Sigmoid colon (tissue), 7 donors: ENCODE results near the gene AASDH. TPM values are rescaled to one million over a fixed set of nuclear protein-coding genes. Genes with fewer than 3 reads are reported as not detected.

Experiments
- DNase-seq: peaks from one replicate; pipeline ENCODE4 v3.0.0-alpha.2; 2019
- H3K27ac ChIP-seq, 4 donors: fragments of 200-600 bp; sonication (generic); one replicate each; pipeline ENCODE4 v1.5.1; 2016 to 2019; ENCODE audit warnings: mild to moderate bottlenecking in 1 of 4
- H3K27me3 ChIP-seq, 3 donors: fragments of 200-600 bp; sonication (generic); one replicate each; pipeline ENCODE4 v1.5.1; 2019; ENCODE audit warnings: mild to moderate bottlenecking in 1 of 3
- H3K36me3 ChIP-seq, 4 donors: fragments of 200-600 bp; sonication (generic); one replicate each; pipeline ENCODE4 v1.5.1; 2016 to 2019
- H3K4me1 ChIP-seq, 4 donors: fragments of 200-600 bp; sonication (generic); one replicate each; pipeline ENCODE4 v1.5.1; 2017 to 2019
- H3K4me3 ChIP-seq, 4 donors: fragments of 200-600 bp; sonication (generic); one replicate each; pipeline ENCODE4 v1.5.1; 2017 to 2019; ENCODE audit warnings: mild to moderate bottlenecking in 2 of 4, moderate library complexity in 1 of 4
- H3K9me3 ChIP-seq, 4 donors: fragments of 200-600 bp in 3 of 4; sonication (generic) in 3 of 4; one replicate each; pipeline versions ENCODE4 v1.5.1 to v1.6.1; 2013 to 2019
- EP300 ChIP-seq, 4 donors: sonication (generic); formaldehyde crosslinking; IDR thresholded peaks; one replicate each; pipeline ENCODE4 v1.6.1; 2017; ENCODE audit warnings: antibody characterized with exemption in 4 of 4
- POLR2A ChIP-seq, 2 donors: fragments of 450-650 bp; IDR thresholded peaks; one replicate each; pipeline ENCODE4 v1.6.1; 2016; ENCODE audit warnings: antibody characterized with exemption in 2 of 2, mild to moderate bottlenecking in 2 of 2, moderate library complexity in 2 of 2
- POLR2AphosphoS5 ChIP-seq, 4 donors: sonication (generic); formaldehyde crosslinking; IDR thresholded peaks; one replicate each; pipeline ENCODE4 v1.6.1; 2017; ENCODE audit warnings: antibody characterized with exemption in 4 of 4
- WGBS, 2 donors: extraction: QIAGEN DNeasy Blood & Tissue Kit; methylation state at CpG; one replicate each; pipeline ENCODE4 v1.1.7; 2013; 5-methylcytosine and 5-hydroxymethylcytosine counted together
- intact Hi-C: fragments of 100-400 bp; cut with DNase I; formaldehyde crosslinking; loops from one replicate; pipeline ENCODE4 v1.15.1; 2023
- polyA plus RNA-seq, 3 donors: library from polyadenylated mRNA; stranded (reverse); fragments of 200-250 nt; gene quantifications; one replicate each; pipeline ENCODE4 v1.2.3, GENCODE V29; 2013
- total RNA-seq, 4 donors: library from RNA; depleted of rRNA; stranded (reverse); fragments of >200 nt; gene quantifications; one replicate each; pipeline ENCODE4 v1.1.0, GENCODE V29; 2016
- TF ChIP-seq, protein P1 (sequence below), 4 experiments: fragments of 450-650 bp in 3 of 4; fragments of 200-600 bp in 1 of 4; IDR thresholded peaks; one replicate each; pipeline ENCODE4 v1.5.1; 2016 to 2019; ENCODE audit warnings: antibody characterized with exemption in 4 of 4, mild to moderate bottlenecking in 3 of 4, moderate library complexity in 2 of 4
- donor health status: healthy with polysubstance abuse.
- donor health status: Bipolar disorder and iron deficiency.
- donor health status: healthy.

Gene AASDH
- total and polyA plus RNA-seq, 7 donors = 3.2 to 13.4 (median 5.5) TPM

DNA sequence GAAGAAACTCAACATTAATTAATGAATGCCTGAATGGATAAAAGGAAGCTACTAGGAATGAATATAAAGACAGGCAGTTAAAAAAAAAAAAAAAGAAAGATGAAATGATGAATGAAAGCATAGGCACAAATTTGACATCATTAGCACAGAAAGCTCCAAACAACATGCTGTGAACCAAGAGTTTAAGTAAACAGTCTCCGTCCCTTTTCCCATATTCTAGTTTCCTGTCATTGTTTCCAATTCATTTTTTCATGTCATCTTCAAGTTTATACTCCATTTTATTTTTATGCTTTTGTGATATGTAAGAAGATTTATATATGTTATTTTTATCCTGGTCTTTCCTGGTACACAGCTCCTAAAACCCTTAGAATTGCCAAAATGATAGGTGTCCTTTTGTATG is 17.7 kb upstream of the AASDH start:
- Histone ChIP-seq H3K27ac (no peak overlapping the region), H3K9me3 (no peaks in the 10 kb centered on the region), H3K27me3 (no peaks in the 10 kb centered on the region), H3K36me3 (peaks cover 0 to 8% (median 0%) of the 10 kb centered on the region in 4 donors), H3K4me1 (peaks cover 0 to 10% (median 8%) of the 10 kb centered on the region in 4 donors), H3K4me3 (no peak overlapping the region)
- intact Hi-C loops = no loop called here
- no peak for DNase-seq
- 87 to 96% methylated on average over 1 of the region's 1 CpG for WGBS, 2 donors
- TF ChIP-seq EP300 (IDR thresholded peaks at IDR 0.05) = no peak

DNA sequence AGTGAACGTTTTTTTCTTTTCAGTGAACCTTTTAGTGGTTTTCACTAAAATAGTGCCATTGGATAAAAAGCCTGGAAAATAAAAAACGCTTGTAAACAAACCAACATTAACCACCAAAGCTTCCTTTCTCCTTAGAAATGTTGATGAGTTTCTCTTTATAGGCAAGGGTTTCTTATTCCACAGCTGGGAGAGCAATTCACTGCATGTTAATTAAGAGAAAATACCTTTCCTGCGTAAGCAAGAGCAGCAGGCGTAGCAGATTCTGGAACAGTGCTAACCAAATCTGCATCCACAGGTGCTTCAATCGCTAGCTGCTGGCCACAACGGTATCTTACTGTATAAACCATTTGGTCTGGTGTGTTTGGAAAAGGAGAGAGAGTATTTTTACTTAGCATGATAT is 13.3 kb upstream of the AASDH start:
- H3K27ac ChIP-seq = no peak overlapping the region
- peaks cover 0 to 18% (median 0%) of the 10 kb centered on the region in 4 donors for H3K36me3 ChIP-seq
- H3K9me3 ChIP-seq = no peaks in the 10 kb centered on the region
- WGBS, 2 donors = 88 to 92% methylated on average over 6 of the region's 6 CpGs
- H3K4me3 ChIP-seq = no peak overlapping the region
- TF ChIP-seq, protein P1, sequence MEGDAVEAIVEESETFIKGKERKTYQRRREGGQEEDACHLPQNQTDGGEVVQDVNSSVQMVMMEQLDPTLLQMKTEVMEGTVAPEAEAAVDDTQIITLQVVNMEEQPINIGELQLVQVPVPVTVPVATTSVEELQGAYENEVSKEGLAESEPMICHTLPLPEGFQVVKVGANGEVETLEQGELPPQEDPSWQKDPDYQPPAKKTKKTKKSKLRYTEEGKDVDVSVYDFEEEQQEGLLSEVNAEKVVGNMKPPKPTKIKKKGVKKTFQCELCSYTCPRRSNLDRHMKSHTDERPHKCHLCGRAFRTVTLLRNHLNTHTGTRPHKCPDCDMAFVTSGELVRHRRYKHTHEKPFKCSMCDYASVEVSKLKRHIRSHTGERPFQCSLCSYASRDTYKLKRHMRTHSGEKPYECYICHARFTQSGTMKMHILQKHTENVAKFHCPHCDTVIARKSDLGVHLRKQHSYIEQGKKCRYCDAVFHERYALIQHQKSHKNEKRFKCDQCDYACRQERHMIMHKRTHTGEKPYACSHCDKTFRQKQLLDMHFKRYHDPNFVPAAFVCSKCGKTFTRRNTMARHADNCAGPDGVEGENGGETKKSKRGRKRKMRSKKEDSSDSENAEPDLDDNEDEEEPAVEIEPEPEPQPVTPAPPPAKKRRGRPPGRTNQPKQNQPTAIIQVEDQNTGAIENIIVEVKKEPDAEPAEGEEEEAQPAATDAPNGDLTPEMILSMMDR (IDR thresholded peaks at IDR 0.05) = no peak
- TF ChIP-seq EP300 (IDR thresholded peaks at IDR 0.05) = no peak
- no peak for TF ChIP-seq POLR2A (IDR thresholded peaks at IDR 0.05)
- TF ChIP-seq POLR2AphosphoS5 (IDR thresholded peaks at IDR 0.05) = no peak
- intact Hi-C loops = no loop called here
- no peaks in the 10 kb centered on the region for H3K27me3 ChIP-seq
- H3K4me1 ChIP-seq = no peaks in the 10 kb centered on the region
- DNase-seq = no peak

DNA sequence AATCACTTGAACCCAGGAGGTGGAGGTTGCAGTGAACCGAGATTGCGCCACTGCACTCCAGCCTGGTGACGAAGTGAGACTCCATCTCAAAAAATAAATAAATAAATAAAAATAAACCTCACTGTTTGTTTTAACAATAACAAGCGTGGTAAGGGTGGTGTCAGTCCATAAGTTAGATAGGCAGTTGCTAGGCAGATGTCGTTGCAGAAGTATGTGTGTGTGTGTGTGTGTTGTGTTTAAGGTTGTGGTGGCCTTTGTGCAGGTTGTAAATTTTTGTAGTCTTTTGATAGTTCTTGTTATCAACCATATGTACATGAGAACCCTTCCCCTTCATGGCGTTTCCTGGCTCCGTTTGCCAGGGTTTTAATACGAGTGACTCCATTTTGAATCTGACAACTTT is 4.0 kb upstream of the AASDH start:
- no peak for TF ChIP-seq POLR2A (IDR thresholded peaks at IDR 0.05)
- TF ChIP-seq POLR2AphosphoS5 (IDR thresholded peaks at IDR 0.05) = no peak
- no peak for TF ChIP-seq EP300 (IDR thresholded peaks at IDR 0.05)
- TF ChIP-seq, protein P1 (IDR thresholded peaks at IDR 0.05) = no peak
- no peaks in the 10 kb centered on the region for H3K9me3 ChIP-seq
- intact Hi-C loops = no loop called here
- H3K4me3 ChIP-seq = no peak overlapping the region
- peaks cover 0 to 7% (median 0%) of the 10 kb centered on the region in 4 donors for H3K36me3 ChIP-seq
- WGBS, 2 donors = 93 to 94% methylated on average over 8 of the region's 8 CpGs
- DNase-seq = no peak
- no peak overlapping the region for H3K27ac ChIP-seq
- peaks cover 0 to 16% (median 12%) of the 10 kb centered on the region in 4 donors for H3K4me1 ChIP-seq
- H3K27me3 ChIP-seq = no peaks in the 10 kb centered on the region

DNA sequence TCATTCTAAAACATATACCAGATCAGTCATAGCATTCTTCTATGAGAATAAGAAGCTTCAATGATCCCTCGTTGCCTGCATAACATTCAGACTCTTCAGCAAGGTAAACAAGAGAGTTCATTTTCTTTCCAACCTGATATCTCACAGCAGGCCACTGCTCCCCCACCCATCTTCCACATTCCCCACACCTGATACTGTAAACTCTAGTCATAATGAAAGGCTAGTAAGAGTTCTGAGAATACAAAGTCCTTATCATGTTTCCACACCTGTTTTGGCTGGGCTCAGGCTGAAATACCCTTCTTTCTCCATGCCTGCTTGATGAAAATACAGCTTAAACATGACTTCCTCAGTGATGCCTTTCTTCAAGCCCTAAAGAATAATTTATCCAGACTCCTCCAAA is 2.3 kb upstream of the AASDH start:
- WGBS, 2 donors = 28 to 54% methylated on average over 1 of the region's 1 CpG
- H3K27me3 ChIP-seq = no peaks in the 10 kb centered on the region
- TF ChIP-seq, protein P1 (IDR thresholded peaks at IDR 0.05) = no peak
- no peaks in the 10 kb centered on the region for H3K9me3 ChIP-seq
- no peak for DNase-seq
- intact Hi-C loops = loop anchor here (5.0 kb wide), 1 partner anchor 48 kb away; the partner anchor contains the start of genes PAICS and PPAT
- H3K27ac ChIP-seq = no peak overlapping the region
- H3K36me3 ChIP-seq = no peaks in the 10 kb centered on the region
- H3K4me1 ChIP-seq = peaks cover 0 to 20% (median 14%) of the 10 kb centered on the region in 4 donors
- no peak overlapping the region for H3K4me3 ChIP-seq

DNA sequence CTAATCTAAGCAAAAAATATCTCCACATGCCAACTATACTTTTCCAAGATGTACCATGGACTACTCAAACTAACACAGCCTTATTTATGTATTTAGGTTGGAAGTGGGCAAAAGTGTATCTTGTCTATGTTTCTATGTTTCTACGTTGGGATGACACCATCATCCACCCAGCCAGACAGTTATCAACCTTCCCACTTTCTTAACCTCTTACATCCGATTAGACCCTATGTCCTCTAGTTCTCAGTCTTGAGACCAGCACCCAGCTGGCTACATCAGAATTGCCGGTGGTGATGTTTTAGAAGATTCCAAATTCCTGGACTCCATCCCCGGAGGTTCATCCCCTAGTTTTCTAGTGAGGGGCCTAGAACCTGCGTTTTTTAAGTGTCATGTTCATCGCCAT is 1.0 kb upstream of the AASDH start:
- peak overlapping the region; percentile 62 to 77 (median 74) for H3K4me3 ChIP-seq
- H3K36me3 ChIP-seq = no peaks in the 10 kb centered on the region
- TF ChIP-seq POLR2A (IDR thresholded peaks at IDR 0.05) = no peak
- no peak for TF ChIP-seq EP300 (IDR thresholded peaks at IDR 0.05)
- TF ChIP-seq POLR2AphosphoS5 (IDR thresholded peaks at IDR 0.05) = no peak
- TF ChIP-seq, protein P1 (IDR thresholded peaks at IDR 0.05) = no peak
- H3K4me1 ChIP-seq = peaks cover 0 to 20% (median 14%) of the 10 kb centered on the region in 4 donors
- peak overlapping the region; percentile 82 to 95 (median 90) for H3K27ac ChIP-seq
- H3K27me3 ChIP-seq = no peaks in the 10 kb centered on the region
- H3K9me3 ChIP-seq = no peaks in the 10 kb centered on the region
- intact Hi-C loops = loop anchor here (5.0 kb wide), 1 partner anchor 49 kb away; the partner anchor contains the start of genes PAICS and PPAT
- no peak for DNase-seq
- 20 to 37% methylated on average over 6 of the region's 6 CpGs for WGBS, 2 donors
